ENCODE data around the gene GPX3.

The GPX3 gene

DNA sequence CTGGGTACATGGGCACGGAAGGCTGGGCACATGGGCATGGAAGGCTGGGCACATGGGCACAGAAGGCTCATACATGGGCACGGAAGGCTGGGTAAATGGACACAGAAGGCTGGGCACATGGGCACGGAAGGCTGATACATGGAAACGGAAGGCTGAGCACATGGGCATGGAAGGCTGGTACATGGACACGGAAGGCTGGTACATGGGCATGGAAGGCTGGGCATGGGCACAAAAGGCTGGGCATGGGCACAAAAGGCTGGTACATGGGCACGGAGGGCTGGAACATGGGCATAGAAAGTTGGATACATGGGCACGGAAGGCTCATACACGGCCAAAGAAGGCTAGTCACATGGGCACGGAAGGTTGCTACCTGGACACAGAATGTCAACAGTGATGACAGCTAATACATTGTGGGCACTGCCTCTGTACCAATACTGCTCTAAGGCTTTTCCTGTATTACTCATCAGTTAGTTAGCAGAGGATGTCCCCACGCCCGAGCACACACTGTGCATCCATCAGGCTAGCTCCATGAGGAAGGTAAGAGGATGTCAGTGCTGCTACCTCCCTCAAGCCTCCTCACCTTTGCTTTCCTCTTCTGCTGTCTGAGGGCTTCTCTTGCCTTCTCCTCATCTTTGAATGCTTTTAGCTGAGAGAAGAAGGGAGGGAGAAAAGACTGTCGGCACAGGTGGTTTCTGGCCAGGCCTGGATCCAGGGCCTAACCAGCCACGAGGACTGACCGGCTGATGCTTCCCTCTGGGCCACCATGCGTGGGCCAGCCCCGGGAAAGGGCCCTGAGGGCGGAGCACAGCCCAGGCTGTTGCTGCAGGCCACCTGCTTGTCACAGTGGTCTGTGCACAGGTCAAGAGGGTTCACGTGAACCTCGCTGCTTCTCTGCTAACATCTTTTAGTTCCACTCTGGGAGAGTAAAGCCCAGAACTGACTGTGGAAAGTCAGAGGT lies 14.3 kb downstream of the GPX3 start:
- no peak for DNase-seq

DNA sequence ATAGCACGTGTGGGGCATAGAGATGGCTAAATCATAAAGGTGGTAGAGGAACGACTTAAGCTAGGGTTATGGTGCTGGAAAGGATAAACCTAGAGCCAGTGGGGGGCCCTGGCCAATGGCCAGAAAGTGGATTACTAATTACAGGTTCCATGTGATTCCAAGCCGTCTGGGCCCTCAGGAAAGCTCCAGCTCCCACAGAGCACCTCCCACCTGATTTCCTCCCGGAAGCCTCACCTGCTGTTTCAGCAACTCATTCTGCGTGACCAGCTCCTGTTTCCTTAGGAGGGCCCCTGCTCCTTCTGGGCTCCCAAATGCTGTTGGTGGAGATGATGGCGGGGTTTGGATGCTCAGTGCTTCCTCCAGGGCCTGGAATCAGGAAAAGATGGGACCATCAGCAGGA lies 16.2 kb downstream of the GPX3 start:
- DNase-seq: no peak

DNA sequence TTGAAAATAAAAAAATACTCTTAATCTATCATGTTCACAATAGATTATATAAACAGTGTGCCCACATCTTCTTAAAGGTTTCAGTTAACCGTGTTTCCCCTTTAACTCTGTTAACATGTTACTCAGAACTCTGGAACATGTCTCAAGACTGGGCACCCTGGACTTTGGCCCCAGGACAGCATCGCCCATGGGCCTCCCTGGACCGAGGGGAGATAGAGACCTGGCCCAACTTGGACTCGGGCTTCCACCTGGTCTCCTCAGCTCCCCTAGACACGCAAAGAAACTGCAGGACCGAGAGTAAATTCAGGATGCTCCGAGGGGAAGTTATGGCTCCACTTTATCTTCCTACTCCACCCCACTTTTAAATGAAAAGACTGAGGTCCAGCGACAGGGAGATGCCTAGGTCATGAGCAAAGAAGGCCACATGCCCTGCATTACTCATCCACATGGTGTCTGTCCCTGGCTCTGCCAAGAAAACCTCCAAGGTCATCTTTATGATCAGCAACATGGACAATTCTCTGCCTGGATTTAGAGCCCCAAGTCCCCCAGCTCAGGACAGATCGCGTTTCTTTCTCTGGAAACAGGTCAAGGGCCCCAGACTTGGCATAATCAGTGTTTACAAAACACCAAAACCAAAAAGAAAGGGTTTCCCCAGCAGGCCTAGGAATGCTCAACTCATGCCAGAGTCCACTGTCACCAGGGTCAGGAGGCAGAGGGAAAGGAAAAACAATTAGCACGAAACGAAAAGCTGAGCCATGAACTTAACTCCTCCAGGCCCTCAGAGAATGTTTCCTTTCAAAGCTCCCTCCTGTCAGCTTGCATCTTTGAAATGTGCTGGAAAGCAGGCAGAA lies 17.4 kb downstream of the GPX3 start:
- DNase-seq: no peak

DNA sequence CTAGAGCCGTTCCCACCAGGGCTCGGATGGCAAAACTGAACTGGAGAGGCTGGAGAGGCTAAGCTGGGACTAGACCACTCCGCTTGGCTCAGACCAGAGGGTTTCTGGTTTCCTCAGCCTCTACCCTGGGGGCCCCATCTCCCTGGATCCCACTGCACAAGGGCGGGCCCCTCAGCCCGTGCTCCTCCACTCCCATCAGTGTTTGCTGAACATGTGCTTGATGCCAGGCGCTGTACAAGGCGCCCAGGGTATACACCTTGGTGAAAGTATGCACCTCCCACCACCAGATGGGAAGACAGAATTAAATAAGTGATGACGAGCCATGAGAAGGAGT lies 18.0 kb downstream of the GPX3 start:
- DNase-seq: no peak

DNA sequence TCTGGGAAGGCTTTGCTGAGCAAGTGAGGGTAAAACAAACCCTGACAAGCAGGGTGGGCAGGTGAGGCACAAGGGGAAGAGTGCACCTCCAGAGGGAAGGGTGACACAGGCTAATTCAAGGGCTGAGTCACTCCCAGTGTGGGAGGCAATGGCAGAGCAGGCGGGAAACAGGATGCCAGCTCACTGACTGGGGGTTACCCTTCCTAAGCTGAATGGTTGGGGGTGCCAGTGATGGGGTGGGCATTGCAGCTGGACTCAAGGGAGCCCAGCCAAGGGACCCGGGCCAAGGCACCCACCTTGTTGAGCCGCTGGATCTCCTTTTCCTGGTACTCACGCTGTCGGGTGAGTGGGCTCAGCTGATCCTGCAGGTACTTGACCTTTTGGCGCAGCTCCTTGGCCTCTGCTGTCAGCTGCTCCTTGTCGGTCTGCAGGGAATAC lies 18.4 kb downstream of the GPX3 start:
- no peak for DNase-seq

DNA sequence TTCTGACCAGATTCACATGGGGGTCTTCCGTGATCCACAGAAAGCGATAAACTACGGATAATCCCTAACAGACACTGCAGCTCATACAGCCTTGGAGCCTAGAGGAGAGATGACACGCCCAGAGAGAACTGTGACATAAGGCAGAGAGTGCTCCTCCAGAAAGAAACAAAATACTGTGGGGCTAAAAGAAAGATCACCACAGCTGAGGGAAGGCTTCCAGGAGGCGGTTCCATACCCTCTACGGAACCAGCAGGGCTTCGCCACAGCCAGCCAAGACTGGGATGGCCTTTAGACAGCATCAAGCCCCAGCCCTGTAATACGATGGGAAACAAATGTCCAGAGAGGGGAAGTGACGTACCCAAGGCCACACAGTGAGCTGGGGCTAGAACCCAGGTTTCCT lies 19.3 kb downstream of the GPX3 start:
- no peak for DNase-seq

DNA sequence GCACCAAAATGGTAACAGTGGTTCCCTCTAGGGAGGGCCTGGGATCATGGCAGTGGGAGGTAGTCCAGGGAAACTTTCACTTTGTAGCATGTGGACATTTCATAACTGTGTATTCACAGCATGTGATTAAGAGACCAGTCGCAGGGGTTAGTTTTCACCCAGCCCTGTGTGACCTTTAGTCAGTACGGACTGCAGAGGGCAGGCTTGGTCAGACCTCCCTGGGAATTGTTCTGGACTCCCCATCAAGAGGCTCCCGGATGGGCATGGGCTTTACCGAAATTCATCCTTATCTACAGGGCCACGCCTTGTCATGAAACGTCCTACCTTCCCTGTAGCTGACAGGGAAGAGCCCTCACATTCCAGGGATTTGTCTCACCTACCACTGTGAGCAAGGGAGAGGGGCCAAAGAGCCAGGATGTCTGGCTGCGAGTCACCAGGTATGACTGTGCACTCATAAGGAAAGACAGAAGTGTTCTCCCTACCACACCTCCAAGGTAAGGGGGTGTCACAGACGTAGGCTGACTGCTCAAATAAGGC lies 19.9 kb downstream of the GPX3 start:
- no peak for DNase-seq

DNA sequence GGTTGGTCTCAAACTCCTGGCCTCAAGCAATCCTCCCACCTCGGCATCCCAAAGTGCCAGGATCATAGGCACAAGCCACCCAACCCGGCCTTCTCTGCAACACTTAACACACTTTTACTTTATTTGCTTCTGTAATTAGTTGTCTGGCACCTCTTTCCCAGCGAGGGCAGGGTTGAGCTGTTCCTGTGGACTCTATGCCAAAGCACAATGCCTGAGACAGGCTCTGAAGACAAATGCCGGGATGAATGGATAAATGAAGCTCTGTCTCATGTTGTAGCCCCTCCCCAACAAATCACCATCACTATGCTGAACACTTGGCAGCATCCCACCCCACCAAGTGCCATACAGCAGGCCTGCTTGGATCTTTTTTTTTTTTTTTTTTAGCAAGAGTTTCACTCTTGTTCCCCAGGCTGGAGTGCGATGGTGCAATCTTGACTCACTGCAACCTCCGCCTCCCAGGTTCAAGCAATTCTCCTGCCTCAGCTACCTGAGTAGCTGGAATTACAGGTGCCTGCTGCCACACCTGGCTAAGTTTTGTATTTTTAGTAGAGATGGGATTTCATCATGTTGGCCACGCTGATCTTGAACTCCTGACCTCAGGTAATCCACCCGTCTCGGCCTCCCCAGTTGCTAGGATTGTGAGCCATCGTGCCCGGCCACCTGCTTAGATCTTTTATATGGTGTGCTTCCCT lies 21.3 kb downstream of the GPX3 start:
- no peak for DNase-seq

DNA sequence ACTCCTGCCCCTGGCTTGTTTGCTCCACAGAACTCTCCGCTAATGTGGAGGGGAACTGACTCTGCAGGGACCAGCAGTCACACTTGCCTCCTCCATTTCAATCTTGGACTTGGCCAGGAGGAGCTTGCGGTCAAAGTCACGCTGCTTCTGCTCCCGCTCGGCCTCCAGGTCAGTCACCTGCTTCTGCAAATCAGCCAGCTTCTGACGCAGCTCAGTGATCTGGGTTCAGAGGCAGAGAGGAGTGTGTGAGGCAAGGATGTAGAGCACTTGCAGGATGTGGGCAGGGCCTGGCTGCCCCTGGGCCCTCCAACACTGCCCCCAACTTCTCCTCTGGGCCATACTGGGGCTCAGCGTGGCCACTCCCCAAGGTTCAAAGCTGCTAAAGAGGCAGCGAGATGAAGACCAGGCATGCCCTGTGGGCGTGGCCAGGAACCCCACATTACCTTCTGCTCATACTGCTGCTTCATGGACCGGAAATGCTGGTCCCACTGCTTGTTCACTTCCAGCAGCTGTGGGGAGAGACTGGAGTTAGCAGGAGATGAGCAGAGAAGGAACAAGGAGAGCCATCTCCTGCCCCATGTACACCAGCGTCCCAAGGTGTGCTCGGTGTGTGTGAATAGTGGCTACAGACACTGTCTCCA lies 22.2 kb downstream of the GPX3 start:
- DNase-seq: no peak

DNA sequence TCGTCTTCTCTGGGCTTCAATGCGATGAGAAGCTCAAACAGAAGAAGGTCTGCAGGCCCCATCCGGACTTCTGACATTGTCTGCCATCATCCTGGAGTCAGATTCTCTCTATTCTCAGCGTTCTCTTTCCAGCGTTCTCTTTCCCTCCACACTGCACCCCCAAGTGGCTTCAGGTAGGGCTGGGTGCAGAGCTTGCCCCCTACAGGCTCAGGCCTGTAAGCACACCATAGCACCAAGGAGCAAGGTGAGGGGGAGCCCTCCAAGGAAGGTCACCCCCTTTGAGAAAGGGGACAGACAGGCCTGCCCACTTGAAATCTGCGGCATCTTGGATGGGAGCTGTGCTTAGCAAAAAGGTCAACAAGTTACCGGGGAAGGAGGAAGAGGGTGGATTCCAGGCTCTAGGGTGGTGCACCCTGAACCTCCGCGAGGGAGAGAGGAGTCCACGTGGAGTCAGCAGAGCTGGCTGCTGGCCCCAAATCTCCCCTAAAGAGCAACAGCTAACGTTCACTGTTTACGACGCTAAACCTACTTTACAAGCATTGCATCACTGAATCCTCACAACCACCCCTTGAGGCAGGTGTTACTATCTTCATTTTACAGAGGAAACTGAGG lies 27.5 kb downstream of the GPX3 start:
- DNase-seq: peak; percentile 31

DNA sequence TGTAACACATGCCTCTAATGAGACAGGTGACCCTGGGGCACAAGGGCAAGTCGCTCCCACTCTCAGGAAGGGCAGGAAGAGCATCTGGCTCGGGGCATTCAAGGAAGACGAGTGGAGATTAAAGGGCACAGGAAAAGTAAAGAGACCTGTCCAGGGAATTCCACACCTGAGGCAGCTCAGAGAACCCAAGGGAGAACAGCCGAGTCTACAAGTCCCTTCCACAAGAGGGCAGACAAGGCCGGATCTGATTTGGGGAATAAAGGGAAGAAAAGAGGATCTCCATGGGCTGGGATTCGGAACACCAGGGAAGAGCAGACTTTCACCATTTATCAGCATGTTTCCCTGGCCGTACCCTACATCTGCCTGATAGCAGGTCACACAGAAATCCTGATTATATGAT lies 28.1 kb downstream of the GPX3 start:
- DNase-seq: no peak

DNA sequence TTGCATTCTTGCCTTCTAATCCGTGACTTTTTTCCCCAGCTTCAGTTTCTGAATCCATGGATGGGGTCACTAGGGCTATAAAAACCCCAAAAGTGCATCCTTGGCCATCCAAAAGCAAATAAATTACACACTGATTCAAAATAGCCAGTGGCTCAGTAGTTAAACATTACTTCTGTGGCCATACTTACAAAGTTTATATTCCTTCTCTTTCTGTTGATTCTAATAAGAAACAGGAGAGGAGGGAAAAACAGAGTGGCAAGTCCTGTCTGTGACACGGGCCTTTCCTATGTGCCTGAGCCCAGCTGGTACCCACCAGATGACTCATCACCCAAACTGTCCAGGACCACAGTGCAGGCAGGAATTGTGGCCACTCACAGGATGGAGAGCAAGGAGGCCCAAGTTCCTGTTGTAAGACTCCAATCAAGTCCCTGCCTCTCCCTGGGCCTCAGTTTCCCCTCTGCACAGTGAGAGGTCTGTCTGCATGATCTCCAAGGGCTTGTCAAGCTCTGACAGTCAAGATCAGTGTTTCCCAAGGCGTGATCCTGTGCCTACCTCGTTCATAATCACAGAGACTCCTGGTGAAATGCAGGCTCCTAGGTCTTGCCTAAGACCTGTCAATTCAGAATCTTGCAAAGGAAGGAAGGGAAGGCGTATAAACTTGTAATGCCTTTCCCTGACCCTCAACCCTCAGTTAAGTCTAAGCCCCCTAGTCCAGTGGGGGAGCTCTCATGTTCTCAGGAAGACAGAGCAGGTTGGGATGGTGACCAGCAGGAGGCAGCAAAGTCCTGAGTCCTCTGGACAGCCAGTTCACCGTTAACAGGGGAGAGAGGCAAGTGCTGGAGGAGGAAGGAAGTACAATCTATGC lies 30.9 kb downstream of the GPX3 start:
- DNase-seq: peak; percentile 78

DNA sequence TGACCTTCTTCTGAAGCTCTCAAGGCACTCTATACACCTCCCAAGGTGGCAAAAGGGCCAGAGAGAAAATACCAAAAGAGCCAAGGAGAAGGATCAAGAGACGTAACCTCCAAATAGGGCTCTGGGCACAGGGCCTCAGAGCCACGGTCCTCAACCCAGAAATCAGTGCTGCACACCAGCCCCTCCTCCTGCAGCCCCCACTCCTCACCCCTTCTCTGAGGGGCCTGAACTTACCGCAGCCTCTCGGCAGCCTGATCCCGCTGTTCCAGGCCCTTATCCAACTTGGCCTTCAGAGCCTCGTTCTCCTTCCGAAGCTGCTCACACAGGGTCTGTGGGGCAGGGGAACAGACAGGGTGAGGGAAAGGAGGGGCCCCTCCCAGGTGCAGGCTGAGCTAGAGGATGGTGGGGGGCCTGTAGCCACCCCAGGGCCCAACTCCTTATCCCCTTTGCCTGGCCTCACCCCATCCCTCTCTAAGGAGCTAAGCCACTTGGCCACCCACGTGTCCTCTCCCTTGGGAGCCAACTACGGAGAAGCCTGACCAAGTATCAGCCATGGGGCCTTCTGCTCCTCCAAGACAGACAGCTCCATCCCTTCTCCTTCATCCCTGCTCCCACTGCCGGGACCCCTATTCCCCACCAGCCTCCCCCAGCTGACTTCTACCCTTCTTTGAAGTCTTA lies 31.7 kb downstream of the GPX3 start:
- DNase-seq: no peak

DNA sequence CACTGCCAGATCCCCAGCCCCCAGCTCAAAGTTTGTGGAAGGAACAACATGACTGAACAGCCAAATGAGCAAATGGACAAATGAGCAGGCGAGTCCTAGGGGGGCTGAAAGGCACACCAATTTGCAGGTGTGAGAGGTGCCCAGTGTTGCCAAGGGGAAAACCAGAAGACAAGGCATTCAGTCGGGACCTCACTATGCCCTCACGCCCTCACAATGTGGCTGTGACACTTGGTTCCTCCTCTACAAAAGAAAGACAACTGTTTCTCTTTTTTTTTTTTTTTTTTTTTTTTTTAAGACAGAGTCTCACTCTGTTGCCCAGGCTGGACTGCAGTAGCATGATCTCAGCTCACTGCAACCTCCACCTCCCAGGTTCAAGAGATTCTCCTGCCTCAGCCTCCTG lies 32.4 kb downstream of the GPX3 start:
- DNase-seq: no peak

DNA sequence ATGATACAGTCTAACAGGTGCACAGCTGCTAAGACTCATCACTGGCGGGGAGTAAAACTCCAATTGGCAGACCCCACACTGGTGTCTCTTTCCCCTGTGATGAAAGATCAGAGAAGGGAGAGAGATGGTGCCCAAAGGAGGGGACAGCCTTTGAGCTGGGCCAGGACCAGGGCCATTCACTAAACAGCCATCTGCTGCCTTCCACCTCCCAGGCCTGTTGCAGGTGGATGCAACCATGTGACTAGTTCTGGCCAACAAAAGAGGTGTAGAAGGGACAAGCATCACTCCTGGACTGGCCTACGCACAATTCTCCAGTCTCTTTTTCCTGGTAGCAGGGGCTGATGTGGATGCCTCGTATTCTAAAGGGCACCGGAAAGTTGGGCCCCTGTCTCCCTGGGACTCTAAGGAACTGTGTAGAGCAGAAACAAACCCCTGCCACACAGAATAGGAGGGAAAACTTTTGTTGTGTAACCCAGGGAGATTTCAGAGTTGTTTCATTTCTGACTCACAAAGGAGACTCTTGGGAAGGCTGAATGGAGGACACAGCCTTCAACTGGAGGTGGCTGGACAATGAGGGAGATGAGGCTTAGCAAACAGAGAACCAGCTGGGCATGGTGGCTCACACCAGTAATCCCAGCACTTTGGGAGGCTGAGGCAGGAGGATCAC lies 33.5 kb downstream of the GPX3 start:
- no peak for DNase-seq

DNA sequence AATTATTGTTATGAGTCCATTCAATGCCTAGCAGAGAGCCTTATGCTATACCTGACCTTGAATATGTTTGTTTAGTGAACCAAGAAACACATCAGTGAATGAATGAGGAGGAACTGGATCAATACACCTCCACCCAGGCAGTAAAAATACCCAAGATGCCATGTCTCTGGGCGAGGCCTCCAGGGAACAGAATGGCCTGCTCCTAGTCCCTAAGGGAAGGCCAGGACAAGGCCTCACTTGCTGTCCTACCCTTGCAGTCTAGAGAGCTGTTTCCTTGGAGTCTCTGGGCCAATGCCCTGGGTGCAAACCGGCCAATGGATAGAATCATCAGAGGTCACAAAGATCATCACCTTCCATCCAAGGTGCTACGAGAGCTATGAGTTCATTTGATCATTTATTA lies 34.3 kb downstream of the GPX3 start:
- no peak for DNase-seq

DNA sequence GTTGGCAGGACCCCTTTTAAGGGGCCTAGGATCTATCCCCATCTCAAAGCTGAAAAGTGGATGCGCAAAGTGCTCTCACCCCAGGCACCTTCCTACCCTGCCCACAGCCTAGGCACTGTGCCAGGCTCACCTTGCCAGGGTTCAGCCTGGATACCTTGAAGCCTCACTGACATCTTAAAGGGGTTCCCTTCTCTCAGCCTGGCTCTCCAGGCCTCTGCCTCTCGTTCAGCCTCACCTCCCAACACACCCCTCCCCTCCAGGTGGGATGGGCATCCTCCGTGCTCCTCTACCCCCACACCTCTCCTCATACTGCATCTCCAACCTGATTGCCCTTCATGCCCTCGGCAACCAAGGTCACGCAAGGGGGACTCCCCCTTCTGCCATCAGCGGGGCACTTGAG lies 34.9 kb downstream of the GPX3 start:
- DNase-seq: no peak

DNA sequence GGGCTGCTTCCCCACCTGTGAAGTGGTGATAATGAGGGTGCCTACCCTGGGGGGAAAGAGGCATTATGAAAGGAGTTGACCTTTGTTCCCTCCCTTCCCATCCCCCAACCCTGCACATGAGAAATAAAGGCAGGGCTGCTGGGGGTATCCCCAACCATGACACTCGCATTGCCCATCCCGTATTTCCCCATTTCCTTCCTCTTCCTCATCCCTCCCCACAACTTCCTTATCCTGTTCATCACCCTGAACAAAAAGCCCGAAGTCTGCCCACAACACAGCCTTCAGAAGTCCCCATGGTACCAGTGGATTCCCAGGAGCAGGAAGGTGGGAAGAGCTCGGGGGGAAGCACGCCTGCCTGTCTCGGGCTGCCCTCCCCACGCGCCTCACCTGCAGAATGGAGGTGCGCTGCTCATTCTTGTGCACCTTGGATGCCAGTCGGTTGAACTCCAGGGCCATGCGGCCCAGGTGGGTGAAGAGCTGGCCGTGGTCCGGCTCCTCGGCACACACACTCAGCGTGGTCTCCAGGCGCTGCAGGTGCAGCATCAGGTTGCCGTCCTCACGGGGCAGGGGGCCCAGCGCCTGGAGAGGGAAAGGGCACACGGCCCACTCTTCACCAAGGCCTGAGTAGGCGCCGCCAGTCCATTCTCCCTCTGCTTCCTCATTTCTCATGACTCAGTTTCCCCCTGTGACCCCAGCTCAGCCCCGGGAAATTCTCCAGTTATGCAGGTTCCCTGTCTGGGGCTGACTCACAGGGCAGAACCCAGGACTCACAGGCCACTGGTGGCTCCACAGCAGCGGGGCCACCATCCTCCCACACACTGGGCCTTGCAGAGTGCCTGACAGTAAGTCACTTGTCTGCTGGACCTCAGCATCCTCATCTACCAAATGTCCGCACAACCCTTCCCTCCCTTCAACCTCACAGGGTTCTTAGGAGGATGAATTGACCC lies 36.3 kb downstream of the GPX3 start:
- DNase-seq: no peak

DNA sequence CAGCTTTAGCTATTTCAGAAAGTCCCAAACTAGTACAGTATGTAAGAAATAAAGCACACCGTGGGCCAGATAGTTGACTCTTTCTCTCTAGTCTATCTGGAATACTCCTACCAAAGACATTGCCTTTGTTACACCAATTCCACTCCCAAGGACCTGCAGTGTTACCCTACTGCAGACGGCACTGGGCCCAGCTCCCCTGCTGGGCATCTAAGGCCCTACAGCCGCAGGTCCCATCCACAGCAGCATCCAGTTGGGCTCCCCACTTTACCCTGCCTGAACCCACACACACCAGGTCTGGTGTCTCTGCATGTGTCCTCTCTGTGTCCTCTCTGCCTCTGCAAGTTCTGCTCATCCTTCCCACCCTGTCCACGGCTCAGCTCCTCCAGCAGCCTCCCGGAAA lies 37.9 kb downstream of the GPX3 start:
- no peak for DNase-seq
